HG03045 (cell line): Measurements from ENCODE around the gene MUC6.

Experiments
- ATAC-seq: cut with Tn5 transposase; IDR thresholded peaks from one replicate; pipeline ENCODE4 v1.9.1; 2021; ENCODE audit warnings: mild to moderate bottlenecking, moderate library complexity; ENCODE audit not compliant: unreplicated experiment

MUC6 gene

DNA sequence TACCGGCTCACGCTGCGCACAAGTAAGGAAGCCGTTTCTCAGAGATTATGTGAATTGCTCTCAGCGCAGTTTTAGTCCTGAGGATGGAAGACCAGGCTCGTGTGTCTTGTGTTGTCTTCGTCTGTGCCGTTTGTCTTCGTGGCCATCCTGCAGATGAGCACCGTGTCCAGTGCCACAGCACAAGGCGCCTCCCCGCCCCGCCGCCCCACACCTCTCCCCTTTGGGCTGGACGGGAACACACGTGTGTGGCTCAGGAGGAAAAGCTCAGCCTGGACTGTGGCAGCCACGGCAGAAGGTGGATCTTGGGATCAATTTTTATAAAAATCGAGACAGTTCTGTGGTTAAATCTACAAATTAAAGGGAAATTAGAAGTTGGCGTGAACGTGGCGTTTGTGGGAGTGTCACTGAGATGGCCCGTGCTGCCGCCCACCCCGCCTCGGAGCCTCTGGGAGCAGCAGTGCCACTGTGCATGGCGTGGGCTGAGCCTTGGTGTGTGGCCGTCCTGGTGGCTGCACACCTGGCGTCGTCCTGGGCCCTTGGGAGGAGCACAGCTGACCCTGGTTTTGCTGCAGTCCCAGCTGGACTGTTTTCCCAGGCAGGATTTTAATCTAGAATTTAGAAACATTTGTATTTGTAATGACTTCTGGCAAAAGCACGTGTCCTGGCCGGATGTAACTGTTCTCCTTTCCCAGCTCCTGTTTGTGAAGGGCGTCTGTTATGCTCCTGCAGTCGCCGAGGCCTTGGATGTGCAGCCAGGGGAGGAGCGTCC, 25.8 kb downstream of the MUC6 start:
- ATAC-seq, result no peak

- no peak for ATAC-seq
Measured at GRCh38 chr11:1009991-1010390, 26.5 kb downstream of the MUC6 start.

- ATAC-seq, result no peak
Measured at GRCh38 chr11:1009371-1009770, 27.1 kb downstream of the MUC6 start.

- ATAC-seq, result no peak
Measured at GRCh38 chr11:1008803-1009145, 27.7 kb downstream of the MUC6 start.

- no peak for ATAC-seq
Measured at GRCh38 chr11:1008001-1008802, 28.3 kb downstream of the MUC6 start.

- ATAC-seq, result no peak
Measured at GRCh38 chr11:1007279-1007678, 29.2 kb downstream of the MUC6 start.

DNA sequence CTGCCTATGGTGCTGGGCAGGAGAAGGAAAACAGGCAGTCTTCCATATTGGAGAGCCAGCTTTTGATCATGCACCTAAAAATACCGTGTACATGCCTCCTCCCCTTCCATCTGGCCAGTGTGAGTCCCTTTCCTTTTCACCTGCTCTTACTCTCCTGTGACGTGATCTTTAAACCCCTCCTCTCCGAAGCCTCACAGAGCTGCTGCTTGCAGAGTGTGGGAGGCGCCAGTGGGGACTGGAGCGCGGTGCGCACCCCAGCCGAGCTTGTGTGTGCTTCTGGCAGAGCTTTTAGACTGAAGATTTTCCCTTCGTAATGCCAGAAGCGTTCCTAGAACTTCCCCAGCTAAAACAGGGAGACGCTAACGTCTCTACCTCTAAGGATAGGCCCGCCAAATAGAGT, 29.8 kb downstream of the MUC6 start:
- no peak for ATAC-seq

DNA sequence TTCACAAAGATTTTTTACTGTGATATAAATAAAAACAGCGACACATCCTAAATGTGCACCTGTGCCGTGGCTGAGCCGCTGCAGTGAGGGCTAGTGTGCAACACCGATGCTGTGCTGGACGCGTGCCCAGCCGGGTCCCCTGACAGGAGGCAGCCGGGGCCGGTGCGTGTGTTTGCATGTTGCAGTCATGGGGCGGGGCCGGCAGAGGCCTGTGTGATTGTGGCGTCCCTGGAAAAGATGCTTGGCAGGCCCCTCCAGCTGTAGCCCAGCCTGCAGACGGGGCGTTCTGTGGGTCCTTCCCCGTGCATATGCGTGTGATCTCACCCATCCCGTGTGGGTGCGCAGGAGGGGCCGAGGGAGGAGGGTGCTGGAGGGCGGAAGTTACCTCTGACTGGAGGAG, 30.6 kb downstream of the MUC6 start:
- no peak for ATAC-seq

- no peak for ATAC-seq
Measured at GRCh38 chr11:1003159-1003558, 33.4 kb downstream of the MUC6 start.

DNA sequence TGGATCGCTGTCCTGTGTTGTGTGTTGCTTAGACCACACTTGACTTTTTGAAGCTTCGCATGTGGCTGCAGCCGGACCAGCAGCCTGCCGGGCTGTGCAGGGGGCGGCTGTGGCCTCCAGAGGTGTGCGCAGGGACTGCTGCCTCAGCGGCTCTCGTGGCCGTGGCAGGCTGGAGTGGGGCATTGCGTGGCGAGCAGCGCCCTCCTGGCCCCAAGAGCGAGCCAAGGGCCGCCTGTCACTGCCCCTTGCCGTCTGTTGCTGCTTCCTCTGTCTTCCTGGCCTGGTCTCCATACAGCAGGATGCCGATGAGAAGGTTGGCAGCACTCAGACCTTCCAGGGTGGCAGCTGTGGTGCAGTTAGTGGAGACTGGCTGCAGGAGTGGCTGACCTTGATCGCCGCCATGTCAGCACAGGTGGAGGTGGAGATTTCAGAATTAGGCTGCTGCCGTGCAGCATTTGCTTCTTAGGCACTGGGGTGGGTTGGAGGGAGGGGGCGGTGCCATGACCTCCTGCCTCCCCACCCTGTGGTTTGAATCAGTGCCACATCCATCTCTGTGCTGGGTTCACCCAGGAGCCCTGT, 34.0 kb downstream of the MUC6 start:
- no peak for ATAC-seq

DNA sequence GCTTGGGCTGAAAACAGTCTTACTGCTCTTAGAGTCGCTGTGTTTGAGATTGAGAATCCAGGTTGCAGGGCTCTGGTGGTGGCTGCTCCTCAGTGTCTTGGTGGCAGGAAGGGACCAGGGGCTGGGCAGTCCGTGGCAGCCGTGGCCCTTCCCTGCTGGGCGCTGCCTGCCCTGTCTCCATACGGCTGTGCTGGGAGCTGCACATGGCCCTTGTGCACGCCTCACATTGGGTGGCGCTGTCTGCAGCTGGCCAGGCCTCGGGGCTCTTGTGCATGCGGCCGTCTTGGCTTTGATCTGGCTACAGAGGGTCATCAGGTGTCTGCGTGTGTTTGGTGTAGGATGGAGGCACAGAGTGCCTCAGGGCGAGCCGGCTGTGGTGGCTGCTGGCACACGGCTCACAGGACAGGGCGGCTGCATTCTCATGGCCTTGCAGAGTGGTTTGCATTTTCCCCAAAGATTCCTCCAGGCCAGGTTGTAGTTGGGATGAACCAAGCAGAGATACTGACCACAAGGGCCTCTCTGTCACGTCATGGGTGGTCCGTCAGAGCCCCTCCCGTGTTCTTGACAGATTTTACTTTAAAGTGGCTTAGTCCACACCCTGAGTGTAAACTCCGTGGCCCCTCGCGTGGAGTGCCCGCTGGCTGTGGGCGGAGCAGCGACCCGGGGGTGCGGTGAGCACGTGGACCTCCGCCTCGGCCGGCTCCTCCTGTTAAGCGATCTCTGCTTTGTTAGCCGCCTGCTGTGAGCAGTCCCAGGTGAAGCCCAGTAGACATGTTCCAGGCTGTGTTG, 34.7 kb downstream of the MUC6 start:
- ATAC-seq, result no peak

GRCh38 chr11:1000357-1001278, 35.9 kb downstream of the MUC6 start:
- no peak for ATAC-seq

DNA sequence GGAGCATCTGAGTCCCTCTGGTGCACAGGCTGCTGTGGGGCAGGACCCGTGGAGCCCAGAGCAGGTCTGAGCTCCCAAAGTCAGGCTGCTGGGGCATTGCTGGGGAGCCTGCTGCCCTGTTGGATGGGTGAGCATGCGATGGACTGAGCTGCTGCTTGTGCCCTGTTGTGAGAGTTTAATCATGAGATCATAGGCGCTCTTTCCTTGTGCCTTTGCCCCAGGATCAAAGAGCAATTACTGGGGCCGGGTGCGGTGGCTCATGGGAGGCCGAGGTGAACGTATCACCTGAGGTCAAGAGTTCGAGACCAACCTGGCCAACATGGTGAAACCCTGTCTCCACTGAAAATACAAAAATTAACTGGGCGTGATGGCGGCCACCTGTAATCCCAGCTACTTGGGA, 37.5 kb downstream of the MUC6 start:
- no peak for ATAC-seq

DNA sequence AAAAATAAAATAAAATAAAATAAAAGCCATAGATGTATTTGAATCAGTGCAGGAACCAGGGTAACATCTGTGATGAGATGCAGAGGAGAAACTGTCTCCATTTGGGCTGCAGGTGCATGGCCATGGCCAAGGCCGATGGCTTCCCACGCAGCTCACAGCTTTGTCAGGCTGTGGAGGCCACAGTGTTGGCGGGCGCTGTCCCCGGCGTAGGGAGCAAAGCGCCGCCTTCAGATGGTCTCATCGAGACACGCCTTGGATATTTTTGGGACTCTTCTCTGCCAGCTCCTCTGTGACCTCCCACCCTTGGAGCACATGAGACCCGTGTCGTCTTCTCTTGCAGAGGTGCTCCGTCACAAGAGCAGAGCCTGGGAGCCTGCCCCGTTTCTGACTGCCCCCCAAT, 38.6 kb downstream of the MUC6 start:
- ATAC-seq, result no peak

- no peak for ATAC-seq
Measured at GRCh38 chr11:996681-997080, 39.8 kb downstream of the MUC6 start.

- ATAC-seq, result no peak
Measured at GRCh38 chr11:995752-996420, 40.6 kb downstream of the MUC6 start.

DNA sequence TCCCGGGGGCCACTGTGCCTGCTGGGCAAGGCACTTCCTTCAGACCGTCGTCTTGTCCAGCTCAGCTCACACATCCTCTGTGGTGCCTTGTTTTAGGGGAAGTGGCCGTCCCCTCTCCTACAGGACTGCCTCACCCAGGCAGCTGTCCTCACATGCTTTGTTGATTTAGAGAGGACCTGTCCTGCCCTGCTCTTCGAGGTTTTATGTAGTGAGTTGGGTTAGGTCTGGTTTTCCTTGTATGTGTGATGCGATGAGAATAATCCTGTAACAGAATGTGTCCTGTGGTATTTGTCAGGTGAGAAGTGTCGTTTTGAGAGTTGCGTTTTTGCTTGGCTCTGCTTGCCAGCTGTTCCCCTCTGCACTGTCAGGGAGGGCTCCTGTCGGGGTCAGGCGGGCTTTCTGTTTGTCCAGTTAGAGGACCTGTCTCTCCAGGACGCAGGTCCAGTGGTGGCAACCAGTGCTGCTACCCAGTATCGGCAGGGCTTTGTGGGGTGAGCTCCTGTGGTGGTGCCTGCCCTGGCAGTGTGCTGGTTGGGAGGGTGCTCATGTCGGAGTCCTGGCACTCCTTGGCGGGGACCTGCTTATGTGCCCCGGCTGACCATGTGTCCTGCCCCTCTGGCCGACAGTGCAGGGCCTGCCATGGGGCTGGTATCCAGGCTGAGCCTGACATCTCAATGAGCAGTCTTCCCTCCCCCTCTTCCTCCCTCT, 41.3 kb downstream of the MUC6 start:
- ATAC-seq, result no peak

GRCh38 chr11:993632-994167, 42.8 kb downstream of the MUC6 start:
- no peak for ATAC-seq

DNA sequence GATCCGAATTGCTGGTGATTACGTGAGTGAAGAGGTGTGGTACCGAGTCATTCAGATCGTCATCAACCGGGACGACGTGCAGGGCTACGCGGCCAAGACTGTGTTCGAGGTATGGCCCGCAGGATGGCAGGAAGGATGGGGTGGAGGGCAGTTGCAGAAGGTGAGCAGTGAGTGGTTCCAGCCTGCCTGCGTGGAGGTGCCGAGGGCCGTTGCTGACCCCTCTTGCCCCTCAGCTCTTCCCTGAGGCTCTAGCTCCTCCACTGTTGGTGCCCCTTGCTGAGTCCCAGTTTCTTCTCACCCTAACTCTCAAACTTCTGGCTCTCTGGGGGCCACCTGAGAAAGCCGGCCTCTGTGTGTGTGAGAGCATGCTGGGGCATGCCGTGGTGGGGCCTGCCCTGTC, 43.9 kb downstream of the MUC6 start:
- no peak for ATAC-seq
